Activated CD8-positive, alpha-beta memory T cell treated with anti-CD3 and anti-CD28 coated beads for 48 hours (primary cell): ENCODE measurements around the gene ZBTB34.

Experiments
- DNase-seq, 3 experiments: peaks; one replicate each; pipeline ENCODE4 v3.0.0-alpha.2; 2020; ENCODE audit warnings: low read depth in 2 of 3, low spot score in 2 of 3

The ZBTB34 gene

GRCh38 chr9:126842977-126843799, 17.3 kb upstream of the ZBTB34 start:
- DNase-seq, result no peak

DNA sequence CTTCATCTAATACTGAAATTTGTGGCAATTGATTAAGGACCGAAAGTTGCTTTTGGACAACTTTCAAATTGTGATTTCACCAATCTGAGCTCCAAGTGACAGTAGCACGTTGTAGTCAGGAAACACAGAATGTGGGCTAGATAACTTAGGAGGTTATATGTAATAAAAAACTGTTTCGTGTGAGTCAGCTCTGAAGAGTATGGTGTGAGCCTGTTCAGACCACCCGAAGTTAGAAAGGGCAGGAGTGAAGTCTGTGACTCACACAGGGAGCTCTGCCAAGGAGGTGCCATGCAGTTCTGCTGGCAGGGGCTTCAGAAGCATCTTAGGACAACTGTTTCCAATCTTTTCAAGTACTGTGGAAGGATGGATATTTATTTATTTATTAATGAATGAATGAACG, 16.4 kb upstream of the ZBTB34 start:
- no peak for DNase-seq

GRCh38 chr9:126847051-126847450, 13.4 kb upstream of the ZBTB34 start:
- DNase-seq, result no peak

- DNase-seq, result no peak
These were observed 10.7 kb upstream of the ZBTB34 start for GRCh38 chr9:126849591-126850225.

DNA sequence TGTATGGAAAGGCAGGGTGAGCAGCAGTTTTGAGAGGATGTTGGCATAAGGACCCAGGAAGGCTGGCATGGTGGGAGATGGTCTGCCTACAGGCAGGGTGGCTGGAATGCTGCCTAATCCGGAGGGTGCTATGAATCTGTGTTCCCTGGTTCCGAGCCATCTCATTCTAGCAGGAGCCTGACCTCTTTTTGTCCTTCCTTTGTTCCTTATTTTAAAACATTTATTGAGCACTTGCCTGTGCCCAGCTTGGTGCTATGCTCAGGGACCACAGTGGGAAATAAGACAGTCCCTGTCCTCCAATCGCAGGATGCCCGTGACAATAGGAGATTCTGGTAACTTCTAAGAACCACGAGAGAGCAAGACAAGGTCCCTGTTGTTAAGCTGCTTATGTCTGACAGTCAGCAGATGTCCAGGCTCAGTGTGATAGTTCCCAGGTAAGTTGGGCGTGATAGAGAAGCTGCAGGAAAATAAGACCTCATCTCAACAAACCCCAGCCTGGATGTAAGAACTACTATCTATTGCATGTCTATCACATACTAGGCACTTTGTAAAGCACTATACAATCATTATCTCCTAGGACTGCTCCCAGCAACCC, 9.1 kb upstream of the ZBTB34 start:
- DNase-seq, result no peak

- no peak for DNase-seq
These were observed 8.3 kb upstream of the ZBTB34 start for GRCh38 chr9:126852086-126852688.

GRCh38 chr9:126853667-126854066, 6.8 kb upstream of the ZBTB34 start:
- DNase-seq, result no peak

DNA sequence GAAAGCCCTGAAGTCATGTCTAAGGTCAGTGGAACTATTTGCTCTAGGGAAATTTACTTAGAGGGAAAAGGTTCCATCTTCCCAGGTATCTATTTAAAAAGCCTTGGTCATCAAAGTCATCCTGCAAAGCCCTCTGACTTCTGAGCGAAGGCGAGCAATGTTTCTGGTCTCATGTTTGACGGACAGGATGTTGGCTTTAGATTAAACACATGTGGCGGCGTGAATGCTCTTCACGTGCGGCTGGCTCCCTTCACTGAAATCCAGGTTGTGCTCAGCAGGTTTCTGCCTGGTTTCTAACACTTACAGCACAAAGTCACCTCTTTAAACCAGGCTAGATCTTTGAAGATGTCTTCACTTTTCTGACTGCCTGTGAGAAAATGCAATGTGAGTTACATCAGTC, 5.7 kb upstream of the ZBTB34 start:
- no peak for DNase-seq

DNA sequence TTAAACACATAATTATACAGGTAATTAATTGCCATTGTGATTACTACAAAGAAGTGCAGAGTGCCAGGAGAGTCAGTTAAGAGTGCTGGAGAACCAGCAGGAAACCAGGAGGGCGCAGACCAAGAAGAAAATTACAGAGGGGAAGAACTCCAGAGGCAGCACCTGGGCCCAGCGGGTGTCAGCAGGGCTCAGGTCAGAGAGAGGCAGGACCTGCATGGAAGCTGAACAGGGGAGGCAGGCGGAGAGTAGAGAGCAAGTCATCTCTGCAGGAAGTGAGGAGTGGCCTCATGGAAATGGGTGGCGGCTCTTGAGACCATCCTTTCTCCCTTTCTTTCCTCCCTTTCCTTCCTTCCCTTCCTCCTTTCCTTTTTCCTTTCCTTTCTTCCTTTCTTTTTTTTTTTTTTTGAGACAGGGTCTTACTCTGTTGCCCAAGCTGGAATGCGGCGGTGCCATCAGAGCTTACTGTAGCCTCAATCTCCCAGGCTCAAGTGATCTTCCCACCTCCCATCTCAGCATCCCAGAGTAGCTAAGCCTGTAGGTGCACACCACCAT, 4.0 kb upstream of the ZBTB34 start:
- DNase-seq, result no peak

DNA sequence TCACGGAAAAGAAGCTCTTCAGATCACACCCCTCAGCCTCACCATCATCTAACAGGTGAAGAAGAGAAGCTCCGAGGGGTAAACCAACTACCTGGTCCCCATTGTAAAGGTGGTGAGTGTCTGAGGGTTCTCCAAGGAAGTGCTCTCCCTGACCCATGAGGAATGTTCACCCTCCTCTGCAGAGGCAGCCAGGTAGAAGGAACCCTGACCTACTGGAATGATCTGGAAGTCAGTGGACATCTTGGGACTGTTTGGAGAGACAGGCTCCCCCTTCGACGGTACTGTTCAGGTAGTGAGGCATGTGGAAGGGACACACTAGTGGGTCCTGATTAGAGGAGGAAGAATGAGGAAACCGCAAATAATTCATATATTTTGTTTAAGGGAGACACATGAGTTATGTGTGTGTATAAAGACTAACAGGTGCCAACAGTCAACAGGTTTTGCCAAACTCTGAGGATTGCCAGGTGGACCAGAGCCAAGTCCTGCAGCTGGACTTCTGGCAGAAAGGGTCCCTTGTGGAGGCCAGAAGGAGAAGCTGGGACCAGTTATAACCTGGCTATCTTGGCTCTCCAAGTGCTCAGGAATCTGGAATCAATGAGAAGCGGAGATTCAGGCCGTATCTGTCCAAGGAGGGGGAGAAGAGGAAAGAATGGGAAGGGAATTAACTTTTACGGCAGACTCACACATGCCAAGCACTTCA, 3.0 kb upstream of the ZBTB34 start:
- no peak for DNase-seq

- DNase-seq, result no peak
These were observed 1.3 kb upstream of the ZBTB34 start for GRCh38 chr9:126859111-126859510.

DNA sequence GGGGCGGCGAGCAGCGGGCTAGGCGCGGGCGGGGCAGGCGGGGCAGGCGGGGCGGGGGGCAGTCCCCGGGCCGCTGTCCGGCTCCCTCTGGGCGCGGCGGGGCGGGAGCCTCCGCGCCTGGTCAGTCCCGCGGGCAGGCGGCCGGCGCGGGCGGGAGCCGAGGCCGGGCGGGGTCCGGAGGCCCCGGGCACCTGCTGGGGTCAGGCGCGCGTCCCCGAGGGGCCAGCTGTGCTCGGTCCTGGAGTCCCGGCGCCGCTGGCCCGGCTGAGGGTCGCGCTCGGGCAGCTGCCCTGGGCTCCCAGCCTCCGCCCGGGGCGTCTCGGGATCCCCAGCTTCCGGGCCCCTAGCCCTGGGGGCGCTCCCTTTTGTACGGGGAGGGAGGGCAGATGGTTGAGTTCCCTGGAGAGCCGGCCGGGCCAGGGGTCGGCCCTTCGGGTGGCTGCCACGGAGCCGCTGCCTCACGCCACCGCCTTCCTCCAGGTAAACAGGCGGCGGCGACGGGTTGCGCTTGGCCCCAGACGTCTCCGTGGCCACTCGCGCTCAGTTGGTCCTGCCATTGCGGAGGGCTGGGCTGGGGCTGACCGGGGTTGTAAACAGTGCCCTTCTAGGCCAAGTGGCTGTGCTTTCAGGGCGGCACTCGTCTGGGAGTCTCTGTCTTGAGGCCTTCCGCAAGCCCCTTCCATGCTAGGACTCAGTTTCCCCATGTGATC, 473 bp downstream of the ZBTB34 start:
- no peak for DNase-seq

GRCh38 chr9:126861707-126862103, 1.3 kb downstream of the ZBTB34 start:
- no peak for DNase-seq

- no peak for DNase-seq
These were observed 1.8 kb downstream of the ZBTB34 start for GRCh38 chr9:126862104-126862761.

- no peak for DNase-seq
These were observed 4.3 kb downstream of the ZBTB34 start for GRCh38 chr9:126864771-126865170.

GRCh38 chr9:126869368-126869767, 8.9 kb downstream of the ZBTB34 start:
- no peak for DNase-seq

DNA sequence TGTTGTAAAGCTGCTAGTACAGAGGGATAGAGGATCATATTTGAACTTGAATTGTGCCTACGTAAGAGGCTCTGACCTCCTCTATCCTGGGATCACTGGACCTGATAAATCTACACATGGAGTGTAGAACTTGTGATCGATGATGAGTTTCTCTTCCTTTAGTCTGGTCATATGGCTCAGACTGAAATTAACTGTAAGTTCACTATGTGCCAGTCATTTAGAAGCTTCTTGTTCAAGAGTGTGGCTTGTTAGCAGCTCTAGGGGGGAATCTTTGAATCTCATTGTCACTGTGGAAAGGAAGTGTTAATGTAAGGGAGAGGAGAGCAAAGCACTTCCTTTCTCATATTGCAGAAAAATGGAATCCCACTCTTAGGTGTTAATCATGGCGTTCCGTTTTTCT, 12.1 kb downstream of the ZBTB34 start:
- DNase-seq, result no peak

DNA sequence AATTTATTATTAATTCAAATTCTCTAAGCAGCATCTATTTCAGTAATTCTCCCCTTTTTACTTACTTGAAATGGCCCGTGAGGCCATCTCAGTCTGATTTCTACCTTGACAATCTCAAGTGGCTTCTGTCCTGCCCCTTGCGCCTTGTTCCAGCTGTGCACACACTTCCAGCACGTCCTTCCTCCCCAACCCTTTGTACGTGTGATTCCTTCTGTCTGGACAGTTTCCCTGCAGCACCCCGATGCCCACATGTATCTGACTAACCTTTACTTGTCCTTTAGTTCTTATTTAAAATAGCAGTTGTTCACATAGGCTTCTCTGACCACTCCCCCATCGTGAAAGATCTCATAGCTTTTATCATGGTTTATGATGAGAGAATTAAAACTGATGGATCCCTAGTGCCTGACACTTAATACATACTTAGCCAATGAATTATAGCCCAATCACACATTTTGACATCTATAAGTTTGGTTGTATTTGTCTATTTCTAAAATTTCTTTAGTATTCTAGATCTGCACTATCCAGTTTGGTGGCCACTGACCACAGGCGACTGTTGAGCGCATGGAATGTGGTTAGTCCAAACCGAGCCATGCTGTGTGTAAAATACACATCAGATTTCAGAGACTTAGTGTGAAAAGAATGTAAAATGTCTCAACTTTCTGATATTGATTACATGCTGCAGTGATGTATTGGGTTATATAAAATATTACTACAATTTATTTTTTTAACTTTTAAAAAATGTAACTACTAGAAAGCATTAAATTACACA, 14.3 kb downstream of the ZBTB34 start:
- no peak for DNase-seq
